ENCODE results near the gene BIRC2. TPM values are rescaled to one million over a fixed set of nuclear protein-coding genes. Genes with fewer than 3 reads are reported as not detected.

The BIRC2 gene
- total and polyA plus RNA-seq, 2 experiments from 2014 or later, result 15.3 to 25.2 TPM

DNA sequence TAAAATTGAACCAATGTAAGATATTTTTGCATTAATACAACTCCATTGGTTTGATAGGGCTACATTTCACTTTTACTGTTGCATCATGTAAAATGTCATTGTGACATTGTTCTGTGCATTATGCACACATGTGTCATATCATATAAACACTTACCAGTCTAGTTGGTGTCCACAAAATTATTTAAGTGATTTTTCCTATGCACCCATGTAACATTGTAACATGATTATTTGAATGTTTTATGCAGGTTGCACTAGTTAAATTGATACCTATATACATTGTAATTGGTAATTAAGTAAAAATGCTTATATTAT, 39.3 kb upstream of the BIRC2 start (continued):
- TF ChIP-seq, protein P1, sequence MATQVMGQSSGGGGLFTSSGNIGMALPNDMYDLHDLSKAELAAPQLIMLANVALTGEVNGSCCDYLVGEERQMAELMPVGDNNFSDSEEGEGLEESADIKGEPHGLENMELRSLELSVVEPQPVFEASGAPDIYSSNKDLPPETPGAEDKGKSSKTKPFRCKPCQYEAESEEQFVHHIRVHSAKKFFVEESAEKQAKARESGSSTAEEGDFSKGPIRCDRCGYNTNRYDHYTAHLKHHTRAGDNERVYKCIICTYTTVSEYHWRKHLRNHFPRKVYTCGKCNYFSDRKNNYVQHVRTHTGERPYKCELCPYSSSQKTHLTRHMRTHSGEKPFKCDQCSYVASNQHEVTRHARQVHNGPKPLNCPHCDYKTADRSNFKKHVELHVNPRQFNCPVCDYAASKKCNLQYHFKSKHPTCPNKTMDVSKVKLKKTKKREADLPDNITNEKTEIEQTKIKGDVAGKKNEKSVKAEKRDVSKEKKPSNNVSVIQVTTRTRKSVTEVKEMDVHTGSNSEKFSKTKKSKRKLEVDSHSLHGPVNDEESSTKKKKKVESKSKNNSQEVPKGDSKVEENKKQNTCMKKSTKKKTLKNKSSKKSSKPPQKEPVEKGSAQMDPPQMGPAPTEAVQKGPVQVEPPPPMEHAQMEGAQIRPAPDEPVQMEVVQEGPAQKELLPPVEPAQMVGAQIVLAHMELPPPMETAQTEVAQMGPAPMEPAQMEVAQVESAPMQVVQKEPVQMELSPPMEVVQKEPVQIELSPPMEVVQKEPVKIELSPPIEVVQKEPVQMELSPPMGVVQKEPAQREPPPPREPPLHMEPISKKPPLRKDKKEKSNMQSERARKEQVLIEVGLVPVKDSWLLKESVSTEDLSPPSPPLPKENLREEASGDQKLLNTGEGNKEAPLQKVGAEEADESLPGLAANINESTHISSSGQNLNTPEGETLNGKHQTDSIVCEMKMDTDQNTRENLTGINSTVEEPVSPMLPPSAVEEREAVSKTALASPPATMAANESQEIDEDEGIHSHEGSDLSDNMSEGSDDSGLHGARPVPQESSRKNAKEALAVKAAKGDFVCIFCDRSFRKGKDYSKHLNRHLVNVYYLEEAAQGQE (IDR thresholded peaks at IDR 0.05; ENCODE audit: unreplicated experiment), result no peak
- TF ChIP-seq ZNF331 (CRISPR knock-in tag; IDR thresholded peaks at IDR 0.05; ENCODE audit: low read depth) (no peak), ZNF114 (CRISPR knock-in tag; IDR thresholded peaks at IDR 0.05) (no peak), EZH2 (IDR thresholded peaks at IDR 0.05; ENCODE audit: low read depth, unreplicated experiment) (no peak), EZH2phosphoT487 (IDR thresholded peaks at IDR 0.05; ENCODE audit: unreplicated experiment) (no peak), CTCF (conservative IDR thresholded peaks at IDR 0.05; ENCODE audit: low read depth in 2 of 2) (no peak), STAT1 (IDR thresholded peaks at IDR 0.05; ENCODE audit: unreplicated experiment) (no peak), CREB1 (CRISPR knock-in tag; IDR thresholded peaks at IDR 0.05; ENCODE audit: low read depth) (no peak), NANOG (IDR thresholded peaks at IDR 0.05; ENCODE audit: borderline replicate concordance) (no peak)
- TF ChIP-seq, protein P2, sequence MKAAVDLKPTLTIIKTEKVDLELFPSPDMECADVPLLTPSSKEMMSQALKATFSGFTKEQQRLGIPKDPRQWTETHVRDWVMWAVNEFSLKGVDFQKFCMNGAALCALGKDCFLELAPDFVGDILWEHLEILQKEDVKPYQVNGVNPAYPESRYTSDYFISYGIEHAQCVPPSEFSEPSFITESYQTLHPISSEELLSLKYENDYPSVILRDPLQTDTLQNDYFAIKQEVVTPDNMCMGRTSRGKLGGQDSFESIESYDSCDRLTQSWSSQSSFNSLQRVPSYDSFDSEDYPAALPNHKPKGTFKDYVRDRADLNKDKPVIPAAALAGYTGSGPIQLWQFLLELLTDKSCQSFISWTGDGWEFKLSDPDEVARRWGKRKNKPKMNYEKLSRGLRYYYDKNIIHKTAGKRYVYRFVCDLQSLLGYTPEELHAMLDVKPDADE (IDR thresholded peaks at IDR 0.05), result no peak

- H4K20me1 ChIP-seq (replicated peaks; ENCODE audit: insufficient read depth), result no peaks in the 10 kb centered on the region
- no peaks in the 10 kb centered on the region for H3K27me3 ChIP-seq (ENCODE audit: insufficient read depth)
- H3K9me3 Mint-ChIP-seq, result no peaks in the 10 kb centered on the region
- no peak overlapping the region for H3K27ac ChIP-seq (ENCODE audit: low read depth)
- DNase-seq (ENCODE audit: low spot score), result peak; percentile 87
- no peak overlapping the region for H3K27ac Mint-ChIP-seq
- H3K79me2 ChIP-seq (replicated peaks; ENCODE audit: insufficient read depth), result no peaks in the 10 kb centered on the region
- H3K36me3 Mint-ChIP-seq (ENCODE audit: low read depth), result no peaks in the 10 kb centered on the region
- H2AFZ ChIP-seq, result peak overlapping the region; percentile 78
- H3K4me1 ChIP-seq (ENCODE audit: insufficient read depth), result peaks cover 11% of the 10 kb centered on the region
- no peak overlapping the region for H3K4me2 ChIP-seq
- no peak overlapping the region for H3K4me3 ChIP-seq
- peak; percentile 93 for ATAC-seq
- H3F3A ChIP-seq (replicated peaks; ENCODE audit: low read depth), result no peaks in the 10 kb centered on the region
- H3K4me1 Mint-ChIP-seq, result peaks cover 12% of the 10 kb centered on the region; the same call in 2 of the 3 replicates
- H3K27me3 Mint-ChIP-seq (ENCODE audit: insufficient read depth, low read depth, poor library complexity), result peaks cover 6% of the 10 kb centered on the region
- H3K4me3 Mint-ChIP-seq, result no peak overlapping the region
- no peaks in the 10 kb centered on the region for H3K9me2 ChIP-seq (ENCODE audit: insufficient read depth)
- H3K36me3 ChIP-seq (ENCODE audit: insufficient read depth), result no peaks in the 10 kb centered on the region
- TF ChIP-seq CREB1 (CRISPR knock-in tag; IDR thresholded peaks at IDR 0.05; ENCODE audit: low read depth), result no peak
- TF ChIP-seq POLR2AphosphoS5 (IDR thresholded peaks at IDR 0.05; ENCODE audit: low read depth), result no peak
- TF ChIP-seq ZNF462 (CRISPR knock-in tag; IDR thresholded peaks at IDR 0.05), result no peak
Measured at GRCh38 chr11:102309621-102310541, 37.1 kb upstream of the BIRC2 start.

All from GM23338 (cell line).